Panc1 (cell line): ENCODE results near the gene SOBP. TPM values are rescaled to one million over a fixed set of nuclear protein-coding genes. Genes with fewer than 3 reads are reported as not detected.

ENCODE experiments used
- ATAC-seq: fragments of 200-7000 bp; cut with Tn5 transposase; 2 replicates; pipeline ENCODE4 v1.9.1; 2020; ENCODE audit warnings: mild to moderate bottlenecking, moderate library complexity
- BruUV-seq: library from RNA; stranded (reverse); fragments of 400-500 nt; replicated peaks from 2 replicates; lab custom pipeline; 2021; lab: Mats Ljungman, UMichigan
- CTCF ChIA-PET: fragments of 300-600 bp; sonication (Branson Sonifier 250); formaldehyde crosslinking; loops from one replicate; lab custom pipeline; 2022; ENCODE audit warnings: antibody characterized with exemption; lab: Charles Lee
- POLR2A ChIA-PET: fragments of 300-600 bp; sonication (Branson Sonifier 250); formaldehyde crosslinking; loops from one replicate; lab custom pipeline; 2022; ENCODE audit warnings: antibody characterized with exemption; lab: Charles Lee
- DNase-seq: peaks from one replicate; pipeline ENCODE4 v3.0.0-alpha.2; 2010; ENCODE audit warnings: low read depth, low spot score
- H3K27ac ChIP-seq: 2 replicates; pipeline ENCODE4 v1.5.1; 2011; ENCODE audit warnings: mild to moderate bottlenecking, low read length, inconsistent platforms
- H3K27me3 ChIP-seq: fragments of 200-500 bp; sonication (Bioruptor generic); 2 replicates; pipeline ENCODE4 v1.6.0; 2014; ENCODE audit warnings: low read length, inconsistent platforms; ENCODE audit not compliant: control insufficient read depth, insufficient read depth
- H3K36me3 ChIP-seq: fragments of 200-500 bp; sonication (Bioruptor generic); 2 replicates; pipeline ENCODE4 v1.5.1; 2014; ENCODE audit warnings: inconsistent platforms, mild to moderate bottlenecking, low read length, moderate library complexity; ENCODE audit not compliant: control insufficient read depth, insufficient read depth
- H3K4me1 ChIP-seq: 2 replicates; pipeline ENCODE4 v1.5.1; 2011; ENCODE audit warnings: inconsistent platforms, mild to moderate bottlenecking, low read length, moderate library complexity; ENCODE audit not compliant: control insufficient read depth, insufficient read depth
- H3K4me3 ChIP-seq, 2 experiments: 2 replicates each; pipeline ENCODE4 v1.5.1; 2011 to 2012; ENCODE audit warnings: low read depth in 2 of 2, low read length in 2 of 2, mild to moderate bottlenecking in 2 of 2, inconsistent platforms in 1 of 2, moderate library complexity in 1 of 2
- H3K9me3 ChIP-seq: fragments of 200-500 bp; sonication (Bioruptor generic); 2 replicates; pipeline ENCODE4 v1.5.1; 2014; ENCODE audit warnings: low read depth, mild to moderate bottlenecking, inconsistent platforms, low read length, moderate library complexity; ENCODE audit not compliant: control insufficient read depth, insufficient read depth
- POLR2AphosphoS5 ChIP-seq: IDR thresholded peaks from 2 replicates; pipeline ENCODE4 v1.6.1; 2012; ENCODE audit warnings: mild to moderate bottlenecking, low read depth, low read length, moderate library complexity
- REST ChIP-seq, 2 experiments: IDR thresholded peaks; 2 replicates each; pipeline ENCODE4 v1.6.1; 2011 to 2012; ENCODE audit warnings: low read depth in 2 of 2, control low read depth in 1 of 2, low read length in 1 of 2, mild to moderate bottlenecking in 1 of 2, moderate library complexity in 1 of 2; ENCODE audit not compliant: insufficient read depth in 1 of 2
- SIN3A ChIP-seq: IDR thresholded peaks from 2 replicates; pipeline ENCODE4 v1.6.1; 2012; ENCODE audit warnings: low read depth, mild to moderate bottlenecking, low read length, moderate library complexity, borderline replicate concordance; ENCODE audit not compliant: insufficient read depth
- TCF7L2 ChIP-seq: IDR thresholded peaks from 2 replicates; pipeline ENCODE4 v1.6.1; 2011; ENCODE audit warnings: mild to moderate bottlenecking, low read depth, low read length, inconsistent platforms
- in situ Hi-C: cut with HindIII; loops from 2 replicates; pipeline ENCODE4 v1.10.0; 2016; ENCODE audit warnings: low sequenced_read_pairs, low pct_unique_long_range_greater_than_20kb
- intact Hi-C: fragments of 100-400 bp; cut with micrococcal nuclease; formaldehyde crosslinking; loops from one replicate; pipeline ENCODE4 v1.10.0; 2022; ENCODE audit not compliant: unreplicated experiment
- total RNA-seq: library from RNA; stranded (reverse); gene quantifications from one replicate; pipeline ENCODE4 v1.2.1, GENCODE V29; 2021; ENCODE audit not compliant: unreplicated experiment
- TF ChIP-seq, protein P1 (sequence below): fragments of 450-650 bp; IDR thresholded peaks from 2 replicates; pipeline ENCODE4 v1.5.1; 2017; ENCODE audit warnings: mild to moderate bottlenecking

Gene SOBP
- total RNA-seq, 1 experiment from 2014 or later = 9.0 TPM

- BruUV-seq = no TSS peak
- POLR2A ChIA-PET = no interaction called here
- Histone ChIP-seq H3K27me3 (peaks cover 3% of the 10 kb centered on the region; the same call in 1 of the 2 replicates), H3K27ac (peak overlapping the region; percentile 31), H3K4me3 (no peak overlapping the region), H3K9me3 (no peaks in the 10 kb centered on the region), H3K36me3 (no peaks in the 10 kb centered on the region), H3K4me1 (peaks cover 18% of the 10 kb centered on the region)
- TF ChIP-seq TCF7L2 (no peak), POLR2AphosphoS5 (no peak), REST (IDR thresholded peaks at IDR 0.05; ENCODE audit: insufficient read depth in 1 of 2, low read depth in 2 of 2, low read length in 1 of 2) (no peak), SIN3A (no peak)
- TF ChIP-seq, protein P1, sequence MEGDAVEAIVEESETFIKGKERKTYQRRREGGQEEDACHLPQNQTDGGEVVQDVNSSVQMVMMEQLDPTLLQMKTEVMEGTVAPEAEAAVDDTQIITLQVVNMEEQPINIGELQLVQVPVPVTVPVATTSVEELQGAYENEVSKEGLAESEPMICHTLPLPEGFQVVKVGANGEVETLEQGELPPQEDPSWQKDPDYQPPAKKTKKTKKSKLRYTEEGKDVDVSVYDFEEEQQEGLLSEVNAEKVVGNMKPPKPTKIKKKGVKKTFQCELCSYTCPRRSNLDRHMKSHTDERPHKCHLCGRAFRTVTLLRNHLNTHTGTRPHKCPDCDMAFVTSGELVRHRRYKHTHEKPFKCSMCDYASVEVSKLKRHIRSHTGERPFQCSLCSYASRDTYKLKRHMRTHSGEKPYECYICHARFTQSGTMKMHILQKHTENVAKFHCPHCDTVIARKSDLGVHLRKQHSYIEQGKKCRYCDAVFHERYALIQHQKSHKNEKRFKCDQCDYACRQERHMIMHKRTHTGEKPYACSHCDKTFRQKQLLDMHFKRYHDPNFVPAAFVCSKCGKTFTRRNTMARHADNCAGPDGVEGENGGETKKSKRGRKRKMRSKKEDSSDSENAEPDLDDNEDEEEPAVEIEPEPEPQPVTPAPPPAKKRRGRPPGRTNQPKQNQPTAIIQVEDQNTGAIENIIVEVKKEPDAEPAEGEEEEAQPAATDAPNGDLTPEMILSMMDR = no peak
- intact Hi-C loops (no loop called here), in situ Hi-C loops (no loop called here)
- CTCF ChIA-PET = no interaction called here
- ATAC-seq (no peak), DNase-seq (no peak)
These were observed 111.5 kb downstream of the SOBP start for GRCh38 chr6:107601406-107601805.

DNA sequence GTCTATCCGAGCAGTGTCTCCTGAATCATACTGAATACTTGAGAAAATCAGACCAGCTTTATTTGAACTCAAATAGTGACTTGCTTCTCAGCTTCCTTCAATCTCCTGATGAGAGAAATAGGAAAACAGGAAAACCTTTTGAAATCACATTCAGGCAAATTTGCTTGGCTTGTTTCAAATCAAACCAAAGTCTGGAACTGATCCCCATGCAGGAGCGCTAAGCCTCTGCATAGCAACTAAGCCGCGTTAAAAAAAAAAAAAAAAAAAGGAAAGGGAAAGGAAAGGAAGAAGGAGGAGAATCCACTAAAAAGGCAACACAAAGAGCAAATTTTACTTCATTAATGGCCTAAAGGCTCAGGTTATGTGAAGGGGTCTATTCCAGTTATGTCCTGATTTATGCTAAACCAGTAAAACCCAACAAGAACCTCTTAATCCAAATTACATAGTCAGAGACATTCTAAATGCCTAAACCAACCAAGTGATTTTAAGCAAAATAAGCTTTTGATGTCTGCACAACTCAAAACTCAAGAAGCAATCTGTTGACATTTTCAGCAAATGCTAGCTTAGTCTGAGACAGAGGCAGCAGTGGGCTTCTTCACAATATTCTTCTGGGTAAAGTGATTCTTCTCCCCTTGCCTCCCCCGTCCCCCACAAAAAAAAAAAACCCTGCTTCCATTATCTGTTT, 112.5 kb downstream of the SOBP start:
- CTCF ChIA-PET = no interaction called here
- Histone ChIP-seq H3K27me3 (peaks cover 3% of the 10 kb centered on the region; the same call in 1 of the 2 replicates), H3K27ac (no peak overlapping the region), H3K4me1 (peaks cover 18% of the 10 kb centered on the region), H3K9me3 (no peaks in the 10 kb centered on the region), H3K36me3 (no peaks in the 10 kb centered on the region), H3K4me3 (no peak overlapping the region)
- TF ChIP-seq, protein P1 = no peak
- TF ChIP-seq TCF7L2 = no peak
- DNase-seq = no peak
- no TSS peak for BruUV-seq
- in situ Hi-C loops (no loop called here), intact Hi-C loops (no loop called here)
- ATAC-seq = no peak
- POLR2A ChIA-PET = no interaction called here
